Measurements from ENCODE around the gene ADCY5.

ADCY5 gene

DNA sequence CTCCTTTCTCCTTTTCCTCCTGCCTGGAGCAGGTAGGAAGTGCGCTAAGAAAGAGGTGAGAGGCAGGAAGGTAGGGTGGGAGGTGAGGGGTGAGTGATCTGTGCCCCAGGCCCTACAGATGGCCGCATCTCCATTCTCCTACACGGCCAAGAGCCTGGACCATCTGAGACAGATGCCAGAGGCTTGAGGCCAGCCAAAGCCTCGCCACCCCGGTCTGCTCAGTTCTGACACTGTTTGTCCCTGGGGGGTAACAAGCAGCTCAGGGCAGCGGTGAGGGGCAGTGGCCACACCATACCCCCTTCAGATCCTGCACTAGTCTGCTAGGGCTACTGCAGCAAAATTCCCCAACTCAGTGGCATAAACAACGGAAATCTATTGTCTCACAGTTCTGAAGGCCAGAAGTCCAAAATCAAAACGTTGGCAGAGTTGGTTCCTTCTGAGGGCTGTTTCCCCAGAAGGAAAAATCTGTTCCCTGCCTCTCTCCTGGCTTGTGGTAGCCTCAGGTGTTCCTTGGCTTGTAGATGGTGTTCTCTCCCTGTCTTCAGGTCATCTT is 28.4 kb downstream of the ADCY5 start:
- no peak overlapping the region for H3K27ac ChIP-seq (ENCODE audit: insufficient read depth, low read length, poor library complexity, severe bottlenecking)
- H3K4me1 ChIP-seq (ENCODE audit: control insufficient read depth, insufficient read depth, low read length, poor library complexity, severe bottlenecking), result no peaks in the 10 kb centered on the region
- DNase-seq, result no peak
- H3K9me3 ChIP-seq (ENCODE audit: control insufficient read depth, low read length), result no peaks in the 10 kb centered on the region
- no peak overlapping the region for H3K4me3 ChIP-seq (ENCODE audit: insufficient read depth, low read depth, low read length, poor library complexity, severe bottlenecking)
- no peaks in the 10 kb centered on the region for H3K27me3 ChIP-seq (replicated peaks; ENCODE audit: control insufficient read depth, insufficient read depth, low read length, poor library complexity, severe bottlenecking)
- no peaks in the 10 kb centered on the region for H3K36me3 ChIP-seq (ENCODE audit: control insufficient read depth, insufficient read depth, low read length)

DNA sequence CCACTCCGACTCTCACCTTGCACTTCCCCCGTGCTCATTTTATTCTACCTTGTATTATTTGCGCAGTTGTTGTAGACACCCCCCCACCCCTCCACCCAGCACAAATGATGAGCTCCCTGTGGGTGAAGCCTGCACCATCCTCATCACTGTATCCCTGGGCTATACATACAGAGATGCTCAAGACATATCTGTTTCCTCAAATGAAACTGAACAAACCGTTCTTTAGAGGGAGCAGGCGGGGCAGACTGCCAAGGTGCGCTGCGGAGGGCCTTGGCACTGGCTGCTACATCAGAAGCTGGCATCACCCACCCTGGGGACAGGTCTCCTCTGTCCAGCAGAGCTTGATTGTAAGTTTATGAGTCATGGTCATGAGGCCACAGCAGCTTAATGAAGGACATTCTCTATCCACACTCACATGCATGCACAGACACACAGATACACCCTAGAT is 29.0 kb downstream of the ADCY5 start:
- Histone ChIP-seq H3K9me3 (ENCODE audit: control insufficient read depth, low read length) (no peaks in the 10 kb centered on the region), H3K27ac (ENCODE audit: insufficient read depth, low read length, poor library complexity, severe bottlenecking) (no peak overlapping the region), H3K4me1 (ENCODE audit: control insufficient read depth, insufficient read depth, low read length, poor library complexity, severe bottlenecking) (no peaks in the 10 kb centered on the region), H3K4me3 (ENCODE audit: insufficient read depth, low read depth, low read length, poor library complexity, severe bottlenecking) (no peak overlapping the region), H3K27me3 (replicated peaks; ENCODE audit: control insufficient read depth, insufficient read depth, low read length, poor library complexity, severe bottlenecking) (no peaks in the 10 kb centered on the region), H3K36me3 (ENCODE audit: control insufficient read depth, insufficient read depth, low read length) (no peaks in the 10 kb centered on the region)
- DNase-seq, result no peak

- no peak overlapping the region for H3K4me3 ChIP-seq (ENCODE audit: insufficient read depth, low read depth, low read length, poor library complexity, severe bottlenecking)
- no peaks in the 10 kb centered on the region for H3K9me3 ChIP-seq (ENCODE audit: control insufficient read depth, low read length)
- no peaks in the 10 kb centered on the region for H3K27me3 ChIP-seq (replicated peaks; ENCODE audit: control insufficient read depth, insufficient read depth, low read length, poor library complexity, severe bottlenecking)
- no peak for DNase-seq
- no peaks in the 10 kb centered on the region for H3K4me1 ChIP-seq (ENCODE audit: control insufficient read depth, insufficient read depth, low read length, poor library complexity, severe bottlenecking)
- H3K27ac ChIP-seq (ENCODE audit: insufficient read depth, low read length, poor library complexity, severe bottlenecking), result no peak overlapping the region
- no peaks in the 10 kb centered on the region for H3K36me3 ChIP-seq (ENCODE audit: control insufficient read depth, insufficient read depth, low read length)
These were observed 29.6 kb downstream of the ADCY5 start for GRCh38 chr3:123419181-123419849.

DNA sequence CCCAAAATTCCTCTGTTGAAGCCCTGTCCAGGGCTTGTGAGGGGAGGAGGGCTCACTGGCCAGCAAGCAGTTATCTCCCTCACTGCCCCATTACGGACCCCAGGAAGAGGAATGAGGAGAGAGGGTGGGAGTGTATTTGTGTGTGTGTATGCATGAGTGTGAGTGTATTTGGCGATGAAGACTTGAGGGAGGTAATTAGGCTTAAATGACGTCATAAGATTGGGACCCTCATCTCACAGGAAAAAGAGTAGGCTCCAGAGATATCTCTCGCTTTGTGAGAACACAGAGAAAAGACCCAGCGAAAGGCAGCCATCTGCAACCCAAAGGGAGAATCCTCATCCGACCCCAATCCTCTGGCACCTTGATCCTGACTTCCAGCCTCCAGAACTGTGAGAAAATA is 32.2 kb downstream of the ADCY5 start:
- H3K4me3 ChIP-seq (ENCODE audit: insufficient read depth, low read depth, low read length, poor library complexity, severe bottlenecking), result no peak overlapping the region
- no peaks in the 10 kb centered on the region for H3K36me3 ChIP-seq (ENCODE audit: control insufficient read depth, insufficient read depth, low read length)

DNA sequence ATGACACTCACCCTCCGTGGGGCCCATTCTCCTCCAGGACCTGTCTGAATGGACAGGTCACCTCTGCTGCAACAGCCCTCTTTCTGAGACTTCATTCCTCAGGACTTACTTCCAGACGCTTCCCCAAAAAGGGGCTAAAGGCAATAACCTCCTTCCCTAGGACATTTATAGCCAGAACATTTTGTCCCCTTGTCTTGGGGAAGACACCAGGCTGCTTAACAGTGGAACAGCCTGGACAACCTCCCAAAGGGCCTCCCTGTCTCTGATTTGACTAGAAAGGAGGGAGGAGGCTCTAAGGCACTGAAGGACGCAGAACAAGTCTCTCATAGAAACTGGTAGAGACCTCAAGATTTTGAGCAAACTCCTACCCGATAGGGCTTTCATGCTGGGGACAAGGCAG is 32.7 kb downstream of the ADCY5 start:
- Histone ChIP-seq H3K27me3 (replicated peaks; ENCODE audit: control insufficient read depth, insufficient read depth, low read length, poor library complexity, severe bottlenecking) (no peaks in the 10 kb centered on the region), H3K4me3 (ENCODE audit: insufficient read depth, low read depth, low read length, poor library complexity, severe bottlenecking) (no peak overlapping the region), H3K9me3 (ENCODE audit: control insufficient read depth, low read length) (no peaks in the 10 kb centered on the region), H3K27ac (ENCODE audit: insufficient read depth, low read length, poor library complexity, severe bottlenecking) (no peak overlapping the region), H3K36me3 (ENCODE audit: control insufficient read depth, insufficient read depth, low read length) (no peaks in the 10 kb centered on the region), H3K4me1 (ENCODE audit: control insufficient read depth, insufficient read depth, low read length, poor library complexity, severe bottlenecking) (no peaks in the 10 kb centered on the region)
- no peak for DNase-seq

More for the DNA sequence above, 32.2 kb downstream of the ADCY5 start:
- no peak for DNase-seq
- no peaks in the 10 kb centered on the region for H3K4me1 ChIP-seq (ENCODE audit: control insufficient read depth, insufficient read depth, low read length, poor library complexity, severe bottlenecking)
- H3K27me3 ChIP-seq (replicated peaks; ENCODE audit: control insufficient read depth, insufficient read depth, low read length, poor library complexity, severe bottlenecking), result no peaks in the 10 kb centered on the region
- H3K27ac ChIP-seq (ENCODE audit: insufficient read depth, low read length, poor library complexity, severe bottlenecking), result no peak overlapping the region
- no peaks in the 10 kb centered on the region for H3K9me3 ChIP-seq (ENCODE audit: control insufficient read depth, low read length)

DNA sequence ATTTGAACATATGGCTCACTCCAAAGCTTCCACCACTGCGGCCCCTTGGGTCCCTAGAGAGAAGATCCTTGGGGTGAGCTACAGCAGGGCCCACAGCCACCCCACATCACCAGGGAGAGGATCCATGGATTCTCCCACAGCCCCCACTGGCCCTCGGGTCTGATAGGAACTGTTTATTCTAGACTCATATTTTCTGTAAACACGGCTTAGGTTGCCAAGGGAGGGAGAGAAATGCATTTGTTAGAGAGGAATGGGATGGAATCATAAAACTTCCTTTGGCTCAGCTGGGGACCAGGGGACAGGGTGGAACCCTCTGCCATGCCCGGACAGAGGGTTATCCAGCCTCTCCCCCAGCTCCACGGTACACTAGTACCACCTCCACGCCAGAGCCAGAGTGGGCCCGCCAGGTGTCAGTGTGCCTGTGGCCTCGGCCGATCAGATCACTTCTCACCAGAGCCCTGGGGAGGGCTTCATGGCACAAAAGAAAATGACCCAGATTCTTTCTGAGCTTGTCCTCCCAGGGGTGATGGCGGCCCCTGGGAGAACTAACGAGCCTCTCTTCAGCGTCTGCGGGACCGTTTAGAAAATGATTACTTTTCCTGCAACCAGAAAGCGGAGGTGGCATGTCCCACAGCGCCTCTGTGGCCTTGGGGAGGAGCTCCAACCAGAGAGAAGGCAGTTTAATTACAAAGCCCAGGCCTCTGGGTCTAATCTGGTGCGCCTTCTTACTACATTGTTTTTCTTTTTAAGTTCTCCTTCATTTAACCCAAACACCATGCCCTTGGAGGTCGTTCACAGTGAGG is 33.7 kb downstream of the ADCY5 start:
- Histone ChIP-seq H3K9me3 (ENCODE audit: control insufficient read depth, low read length) (no peaks in the 10 kb centered on the region), H3K4me1 (ENCODE audit: control insufficient read depth, insufficient read depth, low read length, poor library complexity, severe bottlenecking) (no peaks in the 10 kb centered on the region)

GRCh38 chr3:123412811-123413604 is 35.9 kb downstream of the ADCY5 start:
- no peak for DNase-seq
- no peaks in the 10 kb centered on the region for H3K36me3 ChIP-seq (ENCODE audit: control insufficient read depth, insufficient read depth, low read length)
- H3K9me3 ChIP-seq (ENCODE audit: control insufficient read depth, low read length), result no peaks in the 10 kb centered on the region
- no peak overlapping the region for H3K4me3 ChIP-seq (ENCODE audit: insufficient read depth, low read depth, low read length, poor library complexity, severe bottlenecking)
- no peaks in the 10 kb centered on the region for H3K4me1 ChIP-seq (ENCODE audit: control insufficient read depth, insufficient read depth, low read length, poor library complexity, severe bottlenecking)
- H3K27ac ChIP-seq (ENCODE audit: insufficient read depth, low read length, poor library complexity, severe bottlenecking), result no peak overlapping the region
- no peaks in the 10 kb centered on the region for H3K27me3 ChIP-seq (replicated peaks; ENCODE audit: control insufficient read depth, insufficient read depth, low read length, poor library complexity, severe bottlenecking)

More for the DNA sequence above, 33.7 kb downstream of the ADCY5 start:
- no peak for DNase-seq
- H3K27me3 ChIP-seq (replicated peaks; ENCODE audit: control insufficient read depth, insufficient read depth, low read length, poor library complexity, severe bottlenecking), result no peaks in the 10 kb centered on the region
- no peaks in the 10 kb centered on the region for H3K36me3 ChIP-seq (ENCODE audit: control insufficient read depth, insufficient read depth, low read length)
- no peak overlapping the region for H3K4me3 ChIP-seq (ENCODE audit: insufficient read depth, low read depth, low read length, poor library complexity, severe bottlenecking)
- H3K27ac ChIP-seq (ENCODE audit: insufficient read depth, low read length, poor library complexity, severe bottlenecking), result no peak overlapping the region

- no peak overlapping the region for H3K27ac ChIP-seq (ENCODE audit: insufficient read depth, low read length, poor library complexity, severe bottlenecking)
- no peak overlapping the region for H3K4me3 ChIP-seq (ENCODE audit: insufficient read depth, low read depth, low read length, poor library complexity, severe bottlenecking)
- DNase-seq, result no peak
- H3K27me3 ChIP-seq (replicated peaks; ENCODE audit: control insufficient read depth, insufficient read depth, low read length, poor library complexity, severe bottlenecking), result no peaks in the 10 kb centered on the region
- no peaks in the 10 kb centered on the region for H3K9me3 ChIP-seq (ENCODE audit: control insufficient read depth, low read length)
- H3K36me3 ChIP-seq (ENCODE audit: control insufficient read depth, insufficient read depth, low read length), result no peaks in the 10 kb centered on the region
- H3K4me1 ChIP-seq (ENCODE audit: control insufficient read depth, insufficient read depth, low read length, poor library complexity, severe bottlenecking), result no peaks in the 10 kb centered on the region
These were observed 36.8 kb downstream of the ADCY5 start for GRCh38 chr3:123412076-123412475.

- no peaks in the 10 kb centered on the region for H3K4me1 ChIP-seq (ENCODE audit: control insufficient read depth, insufficient read depth, low read length, poor library complexity, severe bottlenecking)
- H3K27ac ChIP-seq (ENCODE audit: insufficient read depth, low read length, poor library complexity, severe bottlenecking), result no peak overlapping the region
- no peak overlapping the region for H3K4me3 ChIP-seq (ENCODE audit: insufficient read depth, low read depth, low read length, poor library complexity, severe bottlenecking)
- no peaks in the 10 kb centered on the region for H3K27me3 ChIP-seq (replicated peaks; ENCODE audit: control insufficient read depth, insufficient read depth, low read length, poor library complexity, severe bottlenecking)
- H3K9me3 ChIP-seq (ENCODE audit: control insufficient read depth, low read length), result no peaks in the 10 kb centered on the region
- H3K36me3 ChIP-seq (ENCODE audit: control insufficient read depth, insufficient read depth, low read length), result no peaks in the 10 kb centered on the region
- no peak for DNase-seq
These were observed 37.4 kb downstream of the ADCY5 start for GRCh38 chr3:123411340-123412040.

Data from effector memory CD4-positive, alpha-beta T cell (primary cell).